Trophoblast cell (in vitro differentiated cells and primary cell): ENCODE results near the gene GALNT1.

Source experiments
- DNase-seq, 2 donors: peaks; one replicate each; pipeline ENCODE4 v3.0.0-alpha.2; 2016
- H2AFZ ChIP-seq: 2 replicates; pipeline ENCODE4 v1.6.1; 2013; ENCODE audit warnings: low read length, moderate library complexity, mild to moderate bottlenecking; ENCODE audit not compliant: insufficient read depth, poor library complexity
- H2AK5ac ChIP-seq: 2 replicates; pipeline ENCODE4 v1.6.1; 2013; ENCODE audit warnings: mild to moderate bottlenecking, low read length
- H2BK120ac ChIP-seq: 2 replicates; pipeline ENCODE4 v1.6.1; 2013; ENCODE audit warnings: low read length, mild to moderate bottlenecking, moderate library complexity; ENCODE audit not compliant: insufficient read depth, poor library complexity
- H2BK12ac ChIP-seq: 2 replicates; pipeline ENCODE4 v1.6.1; 2013; ENCODE audit warnings: mild to moderate bottlenecking, low read length, moderate library complexity
- H2BK5ac ChIP-seq: 2 replicates; pipeline ENCODE4 v1.6.1; 2013; ENCODE audit warnings: low read length, low read depth, moderate library complexity, mild to moderate bottlenecking; ENCODE audit not compliant: poor library complexity
- H3K14ac ChIP-seq: 2 replicates; pipeline ENCODE4 v1.6.1; 2013; ENCODE audit warnings: mild to moderate bottlenecking, low read length
- H3K18ac ChIP-seq: 2 replicates; pipeline ENCODE4 v1.6.1; 2013; ENCODE audit warnings: mild to moderate bottlenecking, low read length
- H3K23ac ChIP-seq: 2 replicates; pipeline ENCODE4 v1.6.1; 2013; ENCODE audit warnings: low read length
- H3K27ac ChIP-seq: 2 replicates; pipeline ENCODE4 v1.5.1; 2013; ENCODE audit warnings: low read depth, mild to moderate bottlenecking, inconsistent platforms, low read length, moderate library complexity
- H3K27me3 ChIP-seq: 2 replicates; pipeline ENCODE4 v1.6.1; 2013; ENCODE audit warnings: inconsistent platforms, mild to moderate bottlenecking, low read length, moderate library complexity; ENCODE audit not compliant: insufficient read depth
- H3K36me3 ChIP-seq, 2 experiments: 1 replicate in 1 of 2; 2 replicates in 1 of 2; pipeline ENCODE4 v1.6.1; 2013; ENCODE audit warnings: low read length in 2 of 2, mild to moderate bottlenecking in 2 of 2, moderate library complexity in 1 of 2; ENCODE audit not compliant: insufficient read depth in 2 of 2, control insufficient read depth in 1 of 2
- H3K4ac ChIP-seq: 2 replicates; pipeline ENCODE4 v1.6.1; 2013; ENCODE audit warnings: low read depth, mild to moderate bottlenecking, low read length, moderate library complexity
- H3K4me1 ChIP-seq, 2 experiments: 1 replicate in 1 of 2; 2 replicates in 1 of 2; pipeline ENCODE4 v1.6.1; 2013; ENCODE audit warnings: low read length in 2 of 2, mild to moderate bottlenecking in 2 of 2, moderate library complexity in 1 of 2; ENCODE audit not compliant: insufficient read depth in 2 of 2, control insufficient read depth in 1 of 2
- H3K4me2 ChIP-seq: 2 replicates; pipeline ENCODE4 v1.6.1; 2013; ENCODE audit warnings: inconsistent platforms, mild to moderate bottlenecking, low read length, moderate library complexity
- H3K4me3 ChIP-seq: 2 replicates; pipeline ENCODE4 v1.5.1; 2013; ENCODE audit warnings: mild to moderate bottlenecking, low read depth, low read length, inconsistent platforms
- H3K79me1 ChIP-seq: one replicate; pipeline ENCODE4 v1.6.1; 2013; ENCODE audit warnings: low read length
- H3K79me2 ChIP-seq: 2 replicates; pipeline ENCODE4 v1.6.1; 2013; ENCODE audit warnings: low read length, mild to moderate bottlenecking; ENCODE audit not compliant: control insufficient read depth, insufficient read depth, poor library complexity
- H3K9ac ChIP-seq: 2 replicates; pipeline ENCODE4 v1.6.1; 2013; ENCODE audit warnings: mild to moderate bottlenecking, low read length
- H3K9me3 ChIP-seq: 2 replicates; pipeline ENCODE4 v1.6.1; 2013; ENCODE audit warnings: low read depth, mild to moderate bottlenecking, control low read depth, inconsistent platforms, low read length; ENCODE audit not compliant: insufficient read depth
- H4K12ac ChIP-seq: 2 replicates; pipeline ENCODE4 v1.6.1; 2013; ENCODE audit warnings: low read depth, mild to moderate bottlenecking, low read length, moderate library complexity
- H4K8ac ChIP-seq: 2 replicates; pipeline ENCODE4 v1.6.1; 2013; ENCODE audit warnings: low read depth, mild to moderate bottlenecking, low read length, moderate library complexity
- H4K91ac ChIP-seq: one replicate; pipeline ENCODE4 v1.6.1; 2013; ENCODE audit warnings: low read depth, mild to moderate bottlenecking, low read length, moderate library complexity
- WGBS: extraction: QIAGEN DNeasy Blood & Tissue Kit; methylation state at CpG from one replicate; pipeline ENCODE4 v1.1.7; 2013; ENCODE audit warnings: missing lambda C conversion rate; ENCODE audit not compliant: insufficient read length, insufficient coverage; ENCODE audit errors: extremely low coverage; 5-methylcytosine and 5-hydroxymethylcytosine counted together

The GALNT1 gene

DNA sequence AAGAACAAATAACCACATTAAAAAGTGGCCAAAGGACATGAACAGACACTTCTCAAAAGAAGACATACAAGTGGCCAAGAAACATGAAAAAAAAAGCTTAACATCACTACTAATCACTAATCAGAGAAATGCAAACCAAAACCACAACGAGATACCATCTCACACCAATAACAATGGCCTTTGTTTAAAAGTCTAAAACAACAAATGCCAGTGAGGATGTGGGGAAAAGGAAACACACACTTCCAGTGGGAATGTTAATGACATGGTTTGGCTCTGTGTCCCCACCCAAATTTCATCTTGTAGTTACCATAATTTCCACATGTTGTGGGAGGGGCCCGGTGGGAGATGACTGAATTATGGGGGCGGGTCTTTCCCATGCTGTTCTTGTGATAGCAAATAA is 147.1 kb downstream of the GALNT1 start:
- H2BK120ac ChIP-seq: no peak overlapping the region
- no peak overlapping the region for H4K91ac ChIP-seq
- H3K27ac ChIP-seq: no peak overlapping the region
- no peak overlapping the region for H3K9ac ChIP-seq
- no peaks in the 10 kb centered on the region for H3K36me3 ChIP-seq
- no peak overlapping the region for H2AK5ac ChIP-seq
- no peak for DNase-seq
- no CpG with 5 or more reads among the region's 3 CpGs for WGBS
- H3K79me1 ChIP-seq: no peaks in the 10 kb centered on the region
- no peak overlapping the region for H2BK12ac ChIP-seq
- H3K4ac ChIP-seq: no peak overlapping the region
- H2BK5ac ChIP-seq: no peak overlapping the region
- H3K9me3 ChIP-seq: no peaks in the 10 kb centered on the region
- H4K12ac ChIP-seq: no peak overlapping the region
- no peak overlapping the region for H4K8ac ChIP-seq
- H3K23ac ChIP-seq: no peak overlapping the region
- no peaks in the 10 kb centered on the region for H3K4me1 ChIP-seq
- H3K4me3 ChIP-seq: no peak overlapping the region
- no peak overlapping the region for H3K4me2 ChIP-seq
- H3K79me2 ChIP-seq: no peaks in the 10 kb centered on the region
- H2AFZ ChIP-seq: no peak overlapping the region
- H3K18ac ChIP-seq: no peak overlapping the region
- no peaks in the 10 kb centered on the region for H3K27me3 ChIP-seq
- no peak overlapping the region for H3K14ac ChIP-seq

DNA sequence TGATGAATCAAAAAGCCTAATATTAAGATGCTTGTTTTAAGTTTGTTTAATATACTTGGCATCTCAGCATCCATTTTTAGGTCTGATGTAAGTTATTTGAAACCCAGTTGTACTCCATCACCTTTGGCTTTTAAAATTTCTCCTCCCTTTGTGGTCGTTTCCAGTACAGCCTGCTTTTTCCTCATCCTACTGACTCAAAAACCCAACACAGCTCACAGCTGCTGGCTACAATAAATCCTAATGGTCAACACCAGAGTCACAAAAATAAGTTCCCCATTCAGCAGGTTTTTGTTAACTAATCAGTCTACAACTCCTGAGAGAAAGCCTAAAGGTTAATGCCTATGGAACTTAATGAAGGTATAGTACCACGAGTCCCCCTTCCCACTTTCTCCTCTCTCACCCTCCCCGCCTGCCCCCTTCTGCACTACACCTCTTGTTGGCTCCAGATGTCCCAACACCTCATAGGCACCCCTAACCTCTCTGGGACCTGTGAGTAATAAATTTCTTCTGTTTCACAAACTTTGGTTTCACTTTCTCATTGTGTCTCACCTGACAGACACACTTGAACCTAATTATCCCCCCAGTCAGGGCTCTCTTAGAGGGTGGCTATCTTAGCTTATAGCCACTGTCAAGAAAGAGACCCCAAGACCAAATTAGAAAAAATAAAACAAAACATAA is 148.6 kb downstream of the GALNT1 start:
- Histone ChIP-seq H3K9me3 (no peaks in the 10 kb centered on the region), H2AK5ac (no peak overlapping the region), H3K9ac (no peak overlapping the region), H3K36me3 (no peaks in the 10 kb centered on the region), H3K27ac (no peak overlapping the region), H3K14ac (no peak overlapping the region), H3K4ac (no peak overlapping the region), H4K12ac (no peak overlapping the region), H3K79me2 (no peaks in the 10 kb centered on the region), H3K4me3 (no peak overlapping the region), H3K79me1 (no peaks in the 10 kb centered on the region), H2AFZ (no peak overlapping the region), H2BK120ac (no peak overlapping the region), H3K23ac (no peak overlapping the region), H2BK5ac (no peak overlapping the region), H3K27me3 (no peaks in the 10 kb centered on the region), H3K4me1 (no peaks in the 10 kb centered on the region), H3K18ac (no peak overlapping the region), H4K91ac (no peak overlapping the region), H3K4me2 (no peak overlapping the region), H2BK12ac (no peak overlapping the region), H4K8ac (no peak overlapping the region)
- no peak for DNase-seq
- WGBS: no CpG with 5 or more reads among the region's 3 CpGs

DNA sequence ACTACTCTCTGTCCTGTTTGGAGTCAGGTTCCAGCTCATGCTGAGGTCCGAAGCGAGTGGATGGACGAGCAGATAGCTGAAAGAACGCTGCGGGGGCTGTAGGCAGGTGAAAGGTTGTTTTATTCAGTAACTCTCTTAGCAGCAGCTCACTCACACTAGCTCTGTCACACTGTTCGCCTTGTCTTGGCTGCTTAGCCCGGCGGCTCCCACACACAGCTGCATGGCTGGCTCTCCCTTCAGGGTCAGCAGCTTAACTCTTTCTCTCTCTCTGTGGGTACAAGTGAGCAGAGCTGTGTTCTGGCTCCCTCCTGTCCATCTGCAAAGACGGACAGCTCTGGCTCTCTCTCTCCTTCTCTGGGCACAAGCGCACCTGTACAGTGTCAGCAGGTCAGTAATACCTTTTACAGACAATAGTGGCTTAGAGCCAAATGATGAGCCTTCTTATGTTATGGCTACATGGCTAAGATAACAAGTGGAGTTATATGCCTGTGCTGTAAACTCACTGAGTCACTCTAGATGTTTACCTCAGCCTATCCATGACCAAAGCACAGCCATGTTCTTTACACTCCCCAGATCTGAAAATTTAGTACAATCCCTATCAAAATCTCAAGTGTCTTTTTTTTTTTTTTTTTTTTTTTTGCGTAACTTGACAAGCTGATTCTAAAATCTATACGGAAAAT is 149.3 kb downstream of the GALNT1 start:
- H3K23ac ChIP-seq: no peak overlapping the region

GRCh38 chr18:35731701-35732100 is 150.2 kb downstream of the GALNT1 start:
- Histone ChIP-seq H3K4me2 (no peak overlapping the region), H4K12ac (no peak overlapping the region), H2BK120ac (no peak overlapping the region), H3K79me2 (no peaks in the 10 kb centered on the region), H3K14ac (no peak overlapping the region), H3K4ac (no peak overlapping the region), H3K23ac (no peak overlapping the region), H4K91ac (no peak overlapping the region), H2BK5ac (no peak overlapping the region), H3K18ac (no peak overlapping the region), H3K79me1 (no peaks in the 10 kb centered on the region), H3K27me3 (no peaks in the 10 kb centered on the region), H3K9me3 (no peaks in the 10 kb centered on the region), H4K8ac (no peak overlapping the region), H3K27ac (no peak overlapping the region), H3K4me1 (no peaks in the 10 kb centered on the region), H2AK5ac (no peak overlapping the region), H3K4me3 (no peak overlapping the region), H2AFZ (no peak overlapping the region), H3K36me3 (no peaks in the 10 kb centered on the region), H3K9ac (no peak overlapping the region), H2BK12ac (no peak overlapping the region)
- DNase-seq: no peak

More for the DNA sequence above, 149.3 kb downstream of the GALNT1 start:
- no peaks in the 10 kb centered on the region for H3K79me1 ChIP-seq
- H3K4me1 ChIP-seq: no peaks in the 10 kb centered on the region
- H3K36me3 ChIP-seq: no peaks in the 10 kb centered on the region
- DNase-seq: no peak
- H3K27ac ChIP-seq: no peak overlapping the region
- no peak overlapping the region for H4K12ac ChIP-seq
- H2AFZ ChIP-seq: no peak overlapping the region
- H3K4me3 ChIP-seq: no peak overlapping the region
- H4K8ac ChIP-seq: no peak overlapping the region
- no peak overlapping the region for H3K18ac ChIP-seq
- H2BK5ac ChIP-seq: no peak overlapping the region
- no CpG with 5 or more reads among the region's 12 CpGs for WGBS
- H3K79me2 ChIP-seq: no peaks in the 10 kb centered on the region
- H4K91ac ChIP-seq: no peak overlapping the region
- no peak overlapping the region for H2AK5ac ChIP-seq
- no peaks in the 10 kb centered on the region for H3K9me3 ChIP-seq
- no peak overlapping the region for H2BK120ac ChIP-seq
- H2BK12ac ChIP-seq: no peak overlapping the region
- no peak overlapping the region for H3K9ac ChIP-seq
- H3K4ac ChIP-seq: no peak overlapping the region
- H3K4me2 ChIP-seq: no peak overlapping the region
- no peaks in the 10 kb centered on the region for H3K27me3 ChIP-seq
- no peak overlapping the region for H3K14ac ChIP-seq
